ENCODE data around the gene HDAC4. TPM values are rescaled to one million over a fixed set of nuclear protein-coding genes. Genes with fewer than 3 reads are reported as not detected.
A peak's percentile ranks its signal among the peaks of the same experiment; 100 is the strongest.

HDAC4 gene
- total and polyA plus RNA-seq, 10 of the 15 experiments (the other 5 are each of a cell fraction or from before 2014, with no cell fraction given), result 0.22 to 15.7 (median 4.8) TPM

DNA sequence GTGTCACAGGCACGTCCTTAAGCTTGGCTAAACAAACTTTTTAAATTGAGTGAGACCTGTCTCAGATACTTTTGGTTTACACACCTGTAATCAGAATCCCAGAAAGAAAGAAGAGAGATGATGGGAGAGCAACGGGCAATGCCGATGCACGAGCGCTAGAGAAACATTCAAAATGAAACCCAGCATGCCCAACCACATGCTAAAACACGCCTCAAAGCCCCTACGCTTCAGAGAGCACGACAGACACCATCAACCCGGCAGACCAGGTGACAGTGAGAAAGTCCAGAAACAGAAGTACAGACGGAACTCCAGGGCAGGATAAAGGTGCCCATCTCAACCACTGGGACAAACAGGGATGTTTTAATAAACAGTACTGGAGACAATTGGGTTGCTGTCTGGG, 85.5 kb downstream of the HDAC4 start (continued):
- TF ChIP-seq WRNIP1 (IDR thresholded peaks at IDR 0.05; ENCODE audit: borderline replicate concordance, low read depth, low read length), result no peak
- TF ChIP-seq CREB1 (IDR thresholded peaks at IDR 0.05; ENCODE audit: low read depth), result no peak
- peak; percentile 70 for TF ChIP-seq EED (IDR thresholded peaks at IDR 0.05; ENCODE audit: low read depth)
- TF ChIP-seq MTA3 (IDR thresholded peaks at IDR 0.05; ENCODE audit: borderline replicate concordance, low read length), result no peak
- TF ChIP-seq BHLHE40 (IDR thresholded peaks at IDR 0.05; ENCODE audit: borderline replicate concordance in 1 of 2, low read depth in 2 of 2, low read length in 1 of 2), result peak in 1 of 2 experiments; percentile 52; a peak in 1 of 4 replicates
- no peak for TF ChIP-seq FOS (IDR thresholded peaks at IDR 0.05; ENCODE audit: borderline replicate concordance, extremely low read depth, insufficient read length)
- no peak for TF ChIP-seq NBN (IDR thresholded peaks at IDR 0.05)
- TF ChIP-seq RUNX3 (IDR thresholded peaks at IDR 0.05; ENCODE audit: low read length), result peak; percentile 67
- peak; percentile 22; the same call in 1 of the 2 replicates for TF ChIP-seq IKZF1 (conservative IDR thresholded peaks at IDR 0.05)
- peak; percentile 71 for TF ChIP-seq JUNB (IDR thresholded peaks at IDR 0.05)
- TF ChIP-seq, protein P1, sequence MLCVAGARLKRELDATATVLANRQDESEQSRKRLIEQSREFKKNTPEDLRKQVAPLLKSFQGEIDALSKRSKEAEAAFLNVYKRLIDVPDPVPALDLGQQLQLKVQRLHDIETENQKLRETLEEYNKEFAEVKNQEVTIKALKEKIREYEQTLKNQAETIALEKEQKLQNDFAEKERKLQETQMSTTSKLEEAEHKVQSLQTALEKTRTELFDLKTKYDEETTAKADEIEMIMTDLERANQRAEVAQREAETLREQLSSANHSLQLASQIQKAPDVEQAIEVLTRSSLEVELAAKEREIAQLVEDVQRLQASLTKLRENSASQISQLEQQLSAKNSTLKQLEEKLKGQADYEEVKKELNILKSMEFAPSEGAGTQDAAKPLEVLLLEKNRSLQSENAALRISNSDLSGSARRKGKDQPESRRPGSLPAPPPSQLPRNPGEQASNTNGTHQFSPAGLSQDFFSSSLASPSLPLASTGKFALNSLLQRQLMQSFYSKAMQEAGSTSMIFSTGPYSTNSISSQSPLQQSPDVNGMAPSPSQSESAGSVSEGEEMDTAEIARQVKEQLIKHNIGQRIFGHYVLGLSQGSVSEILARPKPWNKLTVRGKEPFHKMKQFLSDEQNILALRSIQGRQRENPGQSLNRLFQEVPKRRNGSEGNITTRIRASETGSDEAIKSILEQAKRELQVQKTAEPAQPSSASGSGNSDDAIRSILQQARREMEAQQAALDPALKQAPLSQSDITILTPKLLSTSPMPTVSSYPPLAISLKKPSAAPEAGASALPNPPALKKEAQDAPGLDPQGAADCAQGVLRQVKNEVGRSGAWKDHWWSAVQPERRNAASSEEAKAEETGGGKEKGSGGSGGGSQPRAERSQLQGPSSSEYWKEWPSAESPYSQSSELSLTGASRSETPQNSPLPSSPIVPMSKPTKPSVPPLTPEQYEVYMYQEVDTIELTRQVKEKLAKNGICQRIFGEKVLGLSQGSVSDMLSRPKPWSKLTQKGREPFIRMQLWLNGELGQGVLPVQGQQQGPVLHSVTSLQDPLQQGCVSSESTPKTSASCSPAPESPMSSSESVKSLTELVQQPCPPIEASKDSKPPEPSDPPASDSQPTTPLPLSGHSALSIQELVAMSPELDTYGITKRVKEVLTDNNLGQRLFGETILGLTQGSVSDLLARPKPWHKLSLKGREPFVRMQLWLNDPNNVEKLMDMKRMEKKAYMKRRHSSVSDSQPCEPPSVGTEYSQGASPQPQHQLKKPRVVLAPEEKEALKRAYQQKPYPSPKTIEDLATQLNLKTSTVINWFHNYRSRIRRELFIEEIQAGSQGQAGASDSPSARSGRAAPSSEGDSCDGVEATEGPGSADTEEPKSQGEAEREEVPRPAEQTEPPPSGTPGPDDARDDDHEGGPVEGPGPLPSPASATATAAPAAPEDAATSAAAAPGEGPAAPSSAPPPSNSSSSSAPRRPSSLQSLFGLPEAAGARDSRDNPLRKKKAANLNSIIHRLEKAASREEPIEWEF (IDR thresholded peaks at IDR 0.05; ENCODE audit: insufficient replicate concordance, low read depth, low read length), result no peak
- no peak for TF ChIP-seq CHD4 (IDR thresholded peaks at IDR 0.05)
- TF ChIP-seq HCFC1 (IDR thresholded peaks at IDR 0.05; ENCODE audit: low read length), result no peak
- no peak for TF ChIP-seq GATAD2B (conservative IDR thresholded peaks at IDR 0.05; ENCODE audit: low read depth)
- TF ChIP-seq, protein P2, sequence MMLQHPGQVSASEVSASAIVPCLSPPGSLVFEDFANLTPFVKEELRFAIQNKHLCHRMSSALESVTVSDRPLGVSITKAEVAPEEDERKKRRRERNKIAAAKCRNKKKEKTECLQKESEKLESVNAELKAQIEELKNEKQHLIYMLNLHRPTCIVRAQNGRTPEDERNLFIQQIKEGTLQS (IDR thresholded peaks at IDR 0.05; ENCODE audit: borderline replicate concordance, extremely low read depth, low read depth, low read length), result no peak
- no peak for TF ChIP-seq ATF7 (IDR thresholded peaks at IDR 0.05; ENCODE audit: low read depth)
- no peak for TF ChIP-seq MLLT1 (IDR thresholded peaks at IDR 0.05)

All from GM12878 (cell line).